Measurements from ENCODE around the gene BPTF.
"Not testable (repeated sequence)": the region's sequence is repeated elsewhere in the genome, so short reads cannot be mapped to it uniquely, and the experiment has no call there.

Gene BPTF

DNA sequence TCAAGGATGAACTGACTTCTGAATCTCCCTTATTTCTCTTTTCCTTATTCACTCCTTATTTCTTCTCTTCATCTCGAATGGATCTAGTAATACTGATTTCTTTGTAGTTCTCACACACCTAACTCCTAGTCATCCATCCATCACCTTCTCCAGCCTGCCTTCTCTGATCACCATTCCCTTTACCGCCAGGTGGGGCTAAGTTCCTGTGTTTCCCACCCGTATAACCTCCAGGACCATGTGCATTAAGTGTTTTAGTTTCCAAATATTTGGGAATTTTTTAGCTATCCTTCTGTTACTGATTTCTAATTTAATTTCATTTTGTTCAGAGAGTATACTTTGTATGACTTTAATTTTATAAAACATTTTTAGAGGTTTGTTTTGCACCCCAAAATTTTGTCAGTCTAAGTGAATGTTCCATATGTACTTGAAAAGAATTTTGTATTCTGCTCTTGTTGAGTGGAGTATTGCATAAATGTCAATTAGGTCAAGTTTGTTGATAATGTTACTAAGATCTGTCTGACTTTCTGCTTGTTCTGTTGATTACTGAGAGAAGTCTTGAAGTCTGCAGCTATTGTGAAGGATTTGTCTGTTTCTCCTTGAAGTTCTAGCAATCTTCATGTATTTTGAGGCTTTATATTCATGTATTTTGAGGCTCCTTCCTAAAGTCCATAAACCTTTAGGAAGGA, 8.8 kb downstream of the BPTF start:
- DNase-seq, result no peak

DNA sequence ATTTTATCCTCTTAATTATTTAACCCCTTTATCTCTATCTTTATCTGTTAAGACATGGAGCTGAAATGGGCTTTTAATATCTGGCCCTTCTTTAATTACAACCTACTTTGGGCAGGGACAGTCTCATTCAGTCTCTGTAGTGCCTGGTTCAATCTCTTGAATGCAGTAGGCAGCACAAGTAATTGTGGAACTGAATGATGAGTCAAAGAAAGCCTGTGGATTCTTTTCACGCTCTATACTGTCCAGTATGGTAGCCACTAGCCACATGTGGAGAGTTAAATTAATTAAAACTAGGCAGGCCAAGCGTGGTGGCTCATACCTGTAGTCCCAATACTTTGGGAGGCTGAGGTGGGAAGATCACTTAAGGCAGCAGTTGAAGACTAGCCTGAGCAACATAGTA, 9.3 kb downstream of the BPTF start:
- DNase-seq, result no peak

DNA sequence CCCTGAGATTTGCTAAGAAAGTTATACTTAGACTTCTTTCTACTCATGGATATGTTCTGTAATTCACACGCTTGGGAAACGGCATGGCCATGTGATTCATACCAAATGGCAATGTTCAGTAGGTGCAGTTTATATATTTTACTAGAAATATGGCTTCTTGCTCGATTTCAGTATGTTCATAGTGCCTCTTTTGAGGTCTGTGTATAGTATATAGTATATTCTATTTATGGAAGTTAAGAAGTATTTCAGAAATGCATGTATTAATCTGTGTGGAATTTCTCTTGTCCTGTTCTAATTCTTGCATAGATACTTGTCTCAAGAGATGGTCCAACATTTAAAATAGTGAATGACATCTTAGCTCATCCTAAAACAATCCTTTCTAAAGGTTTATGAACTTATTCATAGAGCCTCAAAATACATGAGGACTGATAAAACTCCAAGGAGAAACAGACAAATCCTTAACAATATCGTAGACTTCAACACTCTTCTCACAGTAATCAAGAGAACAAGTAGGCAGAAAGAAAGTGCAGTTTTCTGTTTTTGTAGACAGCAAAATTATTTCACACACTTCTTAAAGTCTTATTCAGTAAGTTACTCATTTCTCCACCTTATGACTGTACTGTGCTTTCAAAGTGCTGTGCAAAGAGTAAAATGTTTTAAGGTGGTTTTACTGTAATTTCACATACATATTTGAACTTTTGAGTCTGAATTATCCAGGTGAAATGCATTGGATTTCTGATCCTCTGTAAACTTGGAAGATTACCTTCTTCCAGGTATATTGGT, 11.1 kb downstream of the BPTF start:
- no peak for DNase-seq

DNA sequence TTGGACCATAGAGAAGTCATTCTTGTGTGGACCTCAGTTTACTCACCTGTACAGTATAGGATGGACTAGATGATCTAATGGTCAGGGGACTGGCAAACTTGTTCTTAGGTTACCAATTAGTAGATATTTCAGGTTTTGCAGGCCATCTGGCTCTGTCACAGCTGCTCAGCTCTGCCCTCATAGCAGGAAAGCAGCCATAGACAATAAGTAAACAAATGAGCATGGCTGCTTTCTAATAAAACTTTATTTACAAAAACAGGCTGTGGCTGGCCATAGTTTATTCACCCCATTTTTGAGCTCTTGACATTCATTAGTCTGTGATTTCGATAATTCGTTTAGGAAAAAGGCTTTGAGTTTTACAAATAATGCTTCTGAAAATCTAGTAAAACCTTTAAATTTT, 12.7 kb downstream of the BPTF start:
- DNase-seq, result no peak

DNA sequence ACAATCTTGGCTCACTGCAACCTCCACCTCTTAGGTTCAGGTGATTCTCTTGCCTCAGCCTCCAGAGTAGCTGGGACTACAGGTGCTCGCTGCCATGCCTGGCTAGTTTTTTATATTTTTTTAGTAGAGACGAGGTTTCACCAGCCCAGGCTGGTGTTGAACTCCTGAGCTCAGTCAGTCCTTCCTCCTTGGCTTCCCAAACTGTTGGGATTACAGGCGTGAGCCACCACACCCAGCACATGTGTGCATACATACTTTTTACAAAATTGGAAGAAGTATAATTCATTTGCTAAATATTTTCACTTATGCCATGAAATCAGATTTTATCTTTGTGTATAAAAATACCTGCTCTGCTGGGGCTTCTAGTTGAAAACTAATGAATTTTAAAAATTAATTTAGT, 13.2 kb downstream of the BPTF start:
- DNase-seq, result no peak

DNA sequence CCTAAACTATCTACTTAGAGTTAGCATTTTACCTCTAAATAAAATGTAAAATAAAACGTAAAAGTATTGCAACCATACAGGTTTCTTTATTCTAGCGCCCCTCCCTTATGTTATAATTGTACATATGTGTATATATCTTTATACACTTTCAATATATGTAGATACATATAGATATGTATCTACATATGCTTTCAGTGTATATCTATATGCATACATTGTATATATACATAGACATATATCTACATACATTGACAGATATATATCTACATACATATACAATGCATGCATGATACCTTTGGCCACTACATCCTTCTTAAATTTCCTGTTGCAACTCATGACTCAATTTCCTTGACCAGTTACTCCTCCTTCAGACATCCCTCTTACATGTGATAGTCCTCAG, 16.7 kb downstream of the BPTF start:
- no peak for DNase-seq

DNA sequence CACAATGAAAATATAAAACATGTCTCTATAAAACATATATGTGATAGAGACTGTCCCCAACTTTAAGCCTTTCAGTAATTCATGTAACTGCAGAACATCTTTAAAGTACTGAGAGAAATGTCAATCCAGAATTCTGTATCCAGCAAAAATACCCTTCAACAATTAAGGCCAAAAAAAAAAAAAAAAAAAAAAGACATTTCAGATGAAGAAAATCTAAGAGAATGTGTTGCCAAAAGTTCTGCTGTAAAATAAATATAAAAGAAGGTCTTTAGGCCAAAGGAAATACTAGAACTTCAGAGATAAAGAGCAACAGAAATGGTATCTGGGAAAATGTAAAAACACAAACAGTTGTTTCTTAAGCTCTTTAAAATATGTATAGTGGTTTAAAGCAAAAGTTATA, 17.3 kb downstream of the BPTF start:
- no peak for DNase-seq

DNA sequence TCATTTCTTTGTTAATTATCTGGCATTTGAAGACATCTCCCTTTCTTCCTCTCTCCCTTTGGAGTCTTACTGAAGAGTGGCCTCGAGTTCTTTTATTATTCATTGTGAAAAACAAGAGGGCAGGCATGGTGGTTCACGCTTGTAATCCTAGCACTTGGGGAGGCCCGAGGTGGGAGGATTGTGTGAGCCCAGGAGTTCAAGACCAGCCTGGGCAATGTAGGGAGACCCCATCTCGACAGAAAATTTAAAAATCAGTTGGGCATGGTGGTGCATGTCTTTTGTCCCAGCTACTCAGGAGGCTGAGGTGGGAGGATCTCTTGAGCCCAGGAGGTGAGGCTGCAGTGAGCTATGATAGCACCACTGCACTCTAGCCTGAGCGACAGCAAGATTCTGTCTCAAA, 20.1 kb downstream of the BPTF start:
- no peak for DNase-seq

DNA sequence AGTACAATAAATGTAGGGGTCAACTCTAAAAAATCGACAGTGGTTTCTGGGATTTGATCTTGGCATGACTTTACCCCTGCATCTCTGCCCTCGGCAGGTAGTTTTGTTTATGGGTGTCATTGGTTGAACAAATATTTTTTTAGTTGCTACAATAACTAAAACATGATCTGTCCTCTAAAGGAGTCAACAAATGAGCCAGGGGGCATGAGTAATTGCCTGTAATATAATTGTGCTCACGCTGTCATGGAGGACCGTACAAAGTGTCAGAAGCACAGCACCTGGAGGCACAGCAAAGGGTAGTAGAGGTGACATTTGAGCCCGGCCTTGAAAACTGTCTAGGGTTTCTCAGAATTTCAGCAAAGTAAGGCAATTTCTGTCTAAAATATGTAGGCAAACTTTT, 22.9 kb downstream of the BPTF start:
- not testable (repeated sequence) for DNase-seq

DNA sequence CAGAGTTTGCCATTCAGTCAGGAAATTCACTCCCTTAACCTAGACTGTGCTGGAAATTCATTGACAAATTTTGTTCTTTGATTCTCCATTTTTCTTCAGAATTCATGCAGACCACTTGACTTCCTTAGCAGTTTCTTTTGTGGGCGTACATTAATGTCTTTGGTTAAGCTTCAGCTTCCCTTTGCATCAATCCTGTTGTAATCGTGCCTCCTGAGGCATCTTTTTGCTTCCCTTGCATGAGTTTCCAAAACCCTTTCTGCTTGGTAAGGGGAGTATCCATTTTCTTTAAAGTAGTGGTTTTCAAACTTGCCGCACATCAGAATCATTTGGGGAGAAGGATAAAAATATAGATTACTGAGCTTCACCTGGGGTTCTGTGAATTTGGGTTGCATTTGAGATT, 23.5 kb downstream of the BPTF start:
- not testable (repeated sequence) for DNase-seq

DNA sequence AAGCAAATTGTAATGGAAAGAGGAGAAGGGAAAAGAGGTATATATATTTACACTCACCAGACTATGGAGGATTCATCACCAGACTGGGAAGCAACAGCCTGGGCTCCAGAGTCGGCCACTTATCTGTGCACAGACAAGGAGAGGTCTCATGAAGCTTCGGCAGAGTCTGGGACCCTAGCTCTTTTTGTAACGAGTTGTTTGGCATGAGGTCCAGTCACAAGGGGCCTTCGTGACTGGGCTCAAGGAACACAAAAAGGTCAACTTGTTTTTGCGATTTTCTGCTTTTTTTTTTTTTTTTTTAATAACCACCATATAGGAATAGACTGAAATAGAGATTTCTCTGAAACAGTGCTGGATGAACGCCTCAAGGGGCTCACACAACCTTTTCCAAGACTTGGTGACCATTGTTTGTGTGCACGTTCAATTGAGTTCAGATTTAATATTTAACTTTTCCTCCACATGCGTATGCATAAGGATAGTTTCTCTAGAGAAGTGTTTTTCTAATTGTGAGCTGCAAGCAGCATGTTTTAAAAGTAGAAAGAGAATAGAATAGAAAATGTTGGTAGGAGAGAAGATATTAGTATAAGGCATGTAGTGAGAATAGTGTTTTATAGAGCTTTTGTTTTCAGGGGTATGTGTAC, 25.8 kb downstream of the BPTF start:
- DNase-seq, result no peak

DNA sequence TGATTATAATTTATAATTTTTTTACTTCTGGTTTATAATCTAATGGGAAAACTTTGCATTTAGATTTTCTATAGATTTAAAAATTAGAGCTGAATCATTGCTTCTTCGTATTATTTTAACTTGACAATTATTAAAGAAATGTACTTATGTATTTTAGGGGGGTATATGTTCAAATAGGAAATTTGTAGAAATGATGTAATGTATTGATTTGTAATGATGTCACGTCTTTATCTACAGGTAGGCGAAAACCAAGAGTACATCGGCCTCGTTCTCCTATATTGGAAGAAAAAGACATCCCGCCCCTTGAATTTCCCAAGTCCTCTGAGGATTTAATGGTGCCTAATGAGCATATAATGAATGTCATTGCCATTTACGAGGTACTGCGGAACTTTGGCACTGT, 28.4 kb downstream of the BPTF start:
- DNase-seq, result no peak

DNA sequence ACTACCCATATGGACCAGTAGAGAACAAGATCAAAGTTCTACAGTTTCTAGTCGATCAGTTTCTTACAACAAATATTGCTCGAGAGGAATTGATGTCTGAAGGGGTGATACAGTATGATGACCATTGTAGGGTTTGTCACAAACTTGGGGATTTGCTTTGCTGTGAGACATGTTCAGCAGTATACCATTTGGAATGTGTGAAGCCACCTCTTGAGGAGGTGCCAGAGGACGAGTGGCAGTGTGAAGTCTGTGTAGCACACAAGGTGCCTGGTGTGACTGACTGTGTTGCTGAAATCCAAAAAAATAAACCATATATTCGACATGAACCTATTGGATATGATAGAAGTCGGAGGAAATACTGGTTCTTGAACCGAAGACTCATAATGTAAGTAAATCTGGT, 29.1 kb downstream of the BPTF start:
- DNase-seq, result no peak

DNA sequence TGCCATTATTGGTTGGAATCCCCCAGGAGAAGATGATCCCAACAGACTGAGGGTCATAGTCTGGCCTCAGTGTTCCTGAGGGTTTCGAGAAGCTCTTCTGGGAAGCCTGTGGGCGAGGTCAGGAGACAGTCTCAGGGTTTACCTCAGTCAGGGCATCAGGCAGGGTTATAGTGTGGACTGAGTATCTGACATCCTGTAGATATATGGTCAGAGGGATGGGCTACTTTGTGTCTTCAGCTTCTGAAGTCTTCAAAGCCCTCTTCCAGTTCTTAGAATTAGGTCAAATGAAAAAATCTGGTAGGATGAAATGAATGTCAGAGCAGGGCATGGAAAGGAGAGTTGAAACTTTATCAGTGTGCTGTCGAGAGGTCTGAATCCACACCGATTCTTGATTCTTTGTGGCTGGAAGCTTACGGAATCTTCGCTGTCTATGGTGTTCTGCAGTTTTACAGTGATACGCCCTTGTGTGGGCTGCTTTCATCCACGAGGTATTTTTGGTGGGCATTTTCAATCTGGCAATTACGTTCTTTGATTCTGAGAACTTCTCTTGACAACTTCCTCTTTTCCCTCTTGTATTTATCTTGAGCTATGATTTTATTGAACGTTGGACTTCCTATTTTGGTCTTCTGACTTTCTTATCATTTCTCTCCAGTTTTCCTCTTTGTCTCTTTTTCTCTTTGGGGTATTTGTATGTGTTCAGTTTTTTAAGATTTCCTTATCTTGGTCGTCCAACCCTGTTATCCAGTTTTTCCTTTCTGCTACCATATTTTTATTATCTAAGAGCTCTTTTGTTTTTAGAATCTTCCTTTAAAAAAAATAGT, 30.4 kb downstream of the BPTF start:
- no peak for DNase-seq

DNA sequence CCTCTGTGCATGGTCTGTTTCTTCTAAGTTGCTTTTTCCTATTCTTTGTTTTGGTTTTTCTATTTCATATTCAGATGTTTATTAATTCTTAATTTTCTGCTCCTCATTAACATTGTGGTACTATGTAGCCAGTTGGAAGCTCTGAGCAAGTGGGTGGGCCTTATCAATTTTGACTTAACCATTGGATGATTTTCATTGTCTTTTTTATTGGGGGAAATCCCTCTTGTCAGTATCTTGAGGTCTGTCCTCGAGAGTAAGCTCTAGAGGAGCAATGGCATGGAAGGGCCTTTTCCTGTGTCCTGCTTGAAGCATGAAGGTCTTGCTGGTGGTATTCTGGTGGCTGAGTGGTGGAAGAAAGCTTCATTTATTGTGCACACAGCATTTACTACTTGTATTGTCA, 31.1 kb downstream of the BPTF start:
- not testable (repeated sequence) for DNase-seq

DNA sequence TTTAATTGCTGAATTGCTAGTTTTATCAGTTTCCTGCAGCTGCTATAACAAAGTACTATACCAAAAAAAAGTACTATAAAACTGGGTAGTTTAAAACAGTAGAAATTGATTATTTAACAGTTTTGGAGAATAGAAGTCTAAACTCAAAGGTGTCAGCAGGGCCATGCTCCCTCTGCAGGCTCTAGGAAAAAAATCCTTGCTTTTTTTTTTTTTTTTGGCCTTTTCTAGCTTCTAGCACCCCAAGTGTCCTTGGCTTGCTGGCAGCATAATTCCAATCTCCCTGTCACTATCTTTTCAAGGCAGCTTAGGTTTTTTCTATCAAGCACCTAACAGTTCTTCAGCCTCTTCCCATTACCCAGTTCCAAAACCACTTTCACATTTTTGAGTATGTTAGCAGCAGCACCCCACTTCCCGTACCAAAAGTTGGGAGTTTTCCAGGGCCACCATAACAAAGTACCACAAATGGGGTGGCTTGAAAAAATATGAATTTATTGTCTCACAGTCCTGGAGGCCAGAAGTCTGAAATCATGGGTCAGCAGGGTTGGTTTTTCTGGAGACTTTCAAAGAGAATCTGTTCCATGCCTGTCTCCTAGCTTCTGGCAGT, 37.4 kb downstream of the BPTF start:
- DNase-seq, result no peak

DNA sequence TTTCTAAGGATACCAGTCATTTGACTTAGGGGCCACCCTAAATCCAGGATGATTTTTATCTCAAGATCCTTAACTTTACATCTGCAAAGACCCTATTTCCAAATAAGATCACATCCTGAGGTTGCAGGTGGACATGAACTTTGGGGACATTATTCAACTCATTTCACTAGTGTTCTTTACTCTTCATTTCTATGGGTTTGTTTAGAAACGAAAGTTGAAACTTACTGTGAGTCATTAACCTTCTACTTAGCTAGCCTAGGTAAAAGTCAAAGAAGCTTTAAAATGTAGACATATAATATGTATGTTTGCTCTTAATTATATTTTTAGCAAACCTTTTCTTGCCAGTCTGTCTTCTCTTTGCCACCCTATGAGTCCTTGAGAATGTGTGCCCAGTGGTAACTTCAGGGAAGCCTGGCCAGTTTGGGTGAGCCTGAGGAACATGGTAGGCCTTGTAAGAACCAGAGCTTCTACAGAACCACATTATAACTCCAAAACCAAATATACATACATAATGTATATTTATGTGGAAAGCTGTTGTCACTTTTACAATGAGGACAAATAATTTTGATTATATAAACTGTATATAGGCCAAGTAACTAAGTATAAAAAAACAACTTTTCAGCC, 38.4 kb downstream of the BPTF start:
- DNase-seq, result no peak

DNA sequence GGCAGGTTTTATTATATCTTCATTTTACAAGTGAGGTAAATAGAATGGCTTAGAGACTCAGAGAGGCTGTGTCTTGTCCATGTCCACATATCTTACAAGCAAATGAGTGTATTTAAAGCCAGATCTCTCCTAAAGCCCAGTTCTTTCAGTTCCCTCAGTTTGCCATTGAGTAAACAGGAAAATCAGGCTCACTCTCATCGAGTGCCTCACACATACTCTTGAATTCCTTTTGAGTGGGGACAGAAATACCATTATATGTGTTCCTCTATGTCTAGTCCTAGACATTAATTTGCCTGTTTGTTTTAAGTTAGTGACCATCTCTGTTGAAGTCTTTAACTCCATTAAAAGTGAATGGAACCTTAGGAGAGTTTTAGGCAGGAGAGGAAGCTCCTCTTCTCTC, 40.1 kb downstream of the BPTF start:
- no peak for DNase-seq

DNA sequence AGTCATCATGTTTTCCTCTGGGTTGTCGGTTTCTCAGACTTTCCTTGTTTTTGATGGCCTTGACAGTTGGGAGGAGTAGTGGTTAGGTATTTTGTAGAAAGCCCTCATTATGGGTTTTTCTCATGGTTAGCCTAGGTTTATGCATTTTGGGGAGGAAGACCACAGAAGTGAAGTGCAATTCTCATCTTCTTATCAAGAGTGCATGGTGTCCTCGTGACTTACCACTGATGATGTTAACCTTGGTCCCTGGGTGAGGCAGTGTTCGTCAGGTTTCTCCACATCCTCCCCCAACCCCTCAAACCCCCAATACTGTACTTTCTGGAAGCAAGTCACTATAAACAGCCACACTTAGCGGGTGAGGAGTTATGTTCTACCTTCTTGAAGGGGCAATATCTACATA, 42.3 kb downstream of the BPTF start:
- DNase-seq, result no peak

DNA sequence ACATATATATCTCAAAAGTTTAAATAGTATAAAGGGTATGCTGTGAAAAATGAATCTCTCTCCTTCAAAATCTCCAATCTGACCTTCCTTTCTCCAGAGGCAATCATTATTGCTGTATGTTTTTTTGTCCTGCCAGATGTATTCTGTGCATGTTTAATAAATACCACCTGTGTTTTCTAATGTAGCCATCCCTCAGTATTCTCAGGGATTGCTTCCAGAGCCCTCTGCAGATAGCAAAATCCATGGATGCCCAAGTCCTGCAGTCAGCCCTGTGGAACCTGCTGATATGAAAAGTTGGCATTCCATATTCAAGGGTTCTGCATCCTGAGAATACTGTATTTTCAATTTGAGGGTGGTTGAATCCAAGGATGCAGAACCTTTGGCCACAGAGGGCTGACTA, 42.9 kb downstream of the BPTF start:
- no peak for DNase-seq

DNA sequence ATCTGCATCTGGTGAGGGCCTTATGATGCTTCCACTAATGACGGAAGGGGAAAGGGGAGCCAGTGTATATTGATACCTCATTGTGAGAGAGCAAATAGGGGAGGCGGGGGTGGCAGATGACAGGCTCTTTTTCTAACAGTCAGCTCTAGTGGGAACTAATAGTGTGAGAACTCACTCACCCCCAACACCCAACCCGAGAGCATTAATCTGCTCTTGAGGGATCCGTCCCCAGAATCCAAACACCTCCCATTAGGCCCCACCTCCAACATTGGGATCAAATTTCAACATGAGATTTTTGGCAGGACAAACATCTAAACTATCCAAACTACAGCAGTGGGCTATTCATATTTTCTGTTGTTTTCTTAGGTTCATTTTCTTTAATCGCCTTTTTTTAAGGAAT, 54.4 kb downstream of the BPTF start:
- DNase-seq, result no peak

DNA sequence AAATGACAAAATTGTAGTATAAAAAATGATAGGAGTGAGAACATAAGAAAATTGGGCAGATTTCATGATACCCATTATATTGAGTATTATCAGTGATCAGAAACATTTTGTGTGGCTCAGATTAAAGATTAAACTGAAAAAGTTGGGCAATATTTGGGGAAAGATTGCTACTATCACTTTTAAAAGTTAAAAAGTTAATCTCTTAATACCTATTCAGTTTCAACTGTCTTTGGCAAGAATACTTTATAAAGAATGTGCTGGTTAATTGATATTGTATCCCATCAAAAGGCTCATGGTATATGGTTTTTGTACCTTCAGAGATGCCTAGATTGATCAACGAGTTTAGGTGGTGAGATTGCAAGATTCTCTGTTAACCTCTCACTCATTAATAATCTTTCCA, 55.8 kb downstream of the BPTF start:
- DNase-seq, result no peak
